ENCODE data around the gene ZNF106. TPM values are rescaled to one million over a fixed set of nuclear protein-coding genes. Genes with fewer than 3 reads are reported as not detected.

Gene ZNF106
- total RNA-seq, 1 experiment from 2014 or later = 58.2 TPM

DNA sequence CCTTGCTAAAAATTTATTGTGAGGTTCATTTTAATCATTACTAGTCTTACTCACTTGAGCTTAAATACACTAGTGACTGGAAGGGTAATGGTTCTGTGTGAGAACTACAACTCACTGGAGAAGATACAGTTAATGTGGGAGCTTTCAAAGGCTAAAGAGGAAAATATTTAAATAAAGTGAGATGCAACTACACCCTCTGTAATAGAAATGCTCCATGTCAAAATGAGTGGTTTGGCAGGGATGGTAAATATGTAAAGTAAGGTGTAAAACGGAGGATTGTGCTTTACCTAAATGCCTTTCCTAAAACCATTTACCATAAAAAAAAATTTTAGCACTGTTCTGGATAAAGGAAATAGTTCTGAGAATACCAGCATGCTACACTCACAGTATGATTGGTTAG lies 42.3 kb upstream of the ZNF106 start:
- no peak for TF ChIP-seq E2F1 (CRISPR knock-in tag; IDR thresholded peaks at IDR 0.05)
- TF ChIP-seq CDX4 (CRISPR knock-in tag; IDR thresholded peaks at IDR 0.05; ENCODE audit: borderline replicate concordance) = no peak
- no peak for TF ChIP-seq RELA (CRISPR knock-in tag; IDR thresholded peaks at IDR 0.05; ENCODE audit: borderline replicate concordance)
- no peak for TF ChIP-seq PRDM15 (CRISPR knock-in tag; IDR thresholded peaks at IDR 0.05)
- no peak for TF ChIP-seq OVOL2 (CRISPR knock-in tag; IDR thresholded peaks at IDR 0.05; ENCODE audit: borderline replicate concordance)
- TF ChIP-seq ATF1 (CRISPR knock-in tag; IDR thresholded peaks at IDR 0.05) = no peak
- TF ChIP-seq GABPB1 (CRISPR knock-in tag; IDR thresholded peaks at IDR 0.05) = no peak
- TF ChIP-seq, protein P1, sequence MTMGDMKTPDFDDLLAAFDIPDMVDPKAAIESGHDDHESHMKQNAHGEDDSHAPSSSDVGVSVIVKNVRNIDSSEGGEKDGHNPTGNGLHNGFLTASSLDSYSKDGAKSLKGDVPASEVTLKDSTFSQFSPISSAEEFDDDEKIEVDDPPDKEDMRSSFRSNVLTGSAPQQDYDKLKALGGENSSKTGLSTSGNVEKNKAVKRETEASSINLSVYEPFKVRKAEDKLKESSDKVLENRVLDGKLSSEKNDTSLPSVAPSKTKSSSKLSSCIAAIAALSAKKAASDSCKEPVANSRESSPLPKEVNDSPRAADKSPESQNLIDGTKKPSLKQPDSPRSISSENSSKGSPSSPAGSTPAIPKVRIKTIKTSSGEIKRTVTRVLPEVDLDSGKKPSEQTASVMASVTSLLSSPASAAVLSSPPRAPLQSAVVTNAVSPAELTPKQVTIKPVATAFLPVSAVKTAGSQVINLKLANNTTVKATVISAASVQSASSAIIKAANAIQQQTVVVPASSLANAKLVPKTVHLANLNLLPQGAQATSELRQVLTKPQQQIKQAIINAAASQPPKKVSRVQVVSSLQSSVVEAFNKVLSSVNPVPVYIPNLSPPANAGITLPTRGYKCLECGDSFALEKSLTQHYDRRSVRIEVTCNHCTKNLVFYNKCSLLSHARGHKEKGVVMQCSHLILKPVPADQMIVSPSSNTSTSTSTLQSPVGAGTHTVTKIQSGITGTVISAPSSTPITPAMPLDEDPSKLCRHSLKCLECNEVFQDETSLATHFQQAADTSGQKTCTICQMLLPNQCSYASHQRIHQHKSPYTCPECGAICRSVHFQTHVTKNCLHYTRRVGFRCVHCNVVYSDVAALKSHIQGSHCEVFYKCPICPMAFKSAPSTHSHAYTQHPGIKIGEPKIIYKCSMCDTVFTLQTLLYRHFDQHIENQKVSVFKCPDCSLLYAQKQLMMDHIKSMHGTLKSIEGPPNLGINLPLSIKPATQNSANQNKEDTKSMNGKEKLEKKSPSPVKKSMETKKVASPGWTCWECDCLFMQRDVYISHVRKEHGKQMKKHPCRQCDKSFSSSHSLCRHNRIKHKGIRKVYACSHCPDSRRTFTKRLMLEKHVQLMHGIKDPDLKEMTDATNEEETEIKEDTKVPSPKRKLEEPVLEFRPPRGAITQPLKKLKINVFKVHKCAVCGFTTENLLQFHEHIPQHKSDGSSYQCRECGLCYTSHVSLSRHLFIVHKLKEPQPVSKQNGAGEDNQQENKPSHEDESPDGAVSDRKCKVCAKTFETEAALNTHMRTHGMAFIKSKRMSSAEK (CRISPR knock-in tag; IDR thresholded peaks at IDR 0.05; ENCODE audit: borderline replicate concordance) = no peak
- TF ChIP-seq FOXK1 (CRISPR knock-in tag; IDR thresholded peaks at IDR 0.05) = no peak
- no peak for TF ChIP-seq ZBTB43 (CRISPR knock-in tag; IDR thresholded peaks at IDR 0.05)
- TF ChIP-seq GRHL2 (CRISPR knock-in tag; IDR thresholded peaks at IDR 0.05; ENCODE audit: insufficient replicate concordance, severe bottlenecking) = no peak
- TF ChIP-seq, protein P2, sequence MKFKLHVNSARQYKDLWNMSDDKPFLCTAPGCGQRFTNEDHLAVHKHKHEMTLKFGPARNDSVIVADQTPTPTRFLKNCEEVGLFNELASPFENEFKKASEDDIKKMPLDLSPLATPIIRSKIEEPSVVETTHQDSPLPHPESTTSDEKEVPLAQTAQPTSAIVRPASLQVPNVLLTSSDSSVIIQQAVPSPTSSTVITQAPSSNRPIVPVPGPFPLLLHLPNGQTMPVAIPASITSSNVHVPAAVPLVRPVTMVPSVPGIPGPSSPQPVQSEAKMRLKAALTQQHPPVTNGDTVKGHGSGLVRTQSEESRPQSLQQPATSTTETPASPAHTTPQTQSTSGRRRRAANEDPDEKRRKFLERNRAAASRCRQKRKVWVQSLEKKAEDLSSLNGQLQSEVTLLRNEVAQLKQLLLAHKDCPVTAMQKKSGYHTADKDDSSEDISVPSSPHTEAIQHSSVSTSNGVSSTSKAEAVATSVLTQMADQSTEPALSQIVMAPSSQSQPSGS (CRISPR knock-in tag; IDR thresholded peaks at IDR 0.05; ENCODE audit: borderline replicate concordance, low read depth) = no peak
- no peak for TF ChIP-seq JAZF1 (CRISPR knock-in tag; IDR thresholded peaks at IDR 0.05)
- no peak for TF ChIP-seq TEAD4 (CRISPR knock-in tag; IDR thresholded peaks at IDR 0.05)
- Mint-ChIP-seq H3K4me1 (no peaks in the 10 kb centered on the region), H3K36me3 (peaks cover 31% of the 10 kb centered on the region), H3K4me3 (no peak overlapping the region), H3K27ac (no peak overlapping the region), H3K9me3 (no peaks in the 10 kb centered on the region), H3K27me3 (ENCODE audit: low read depth) (no peaks in the 10 kb centered on the region)
- ChIA-PET POLR2A (no interaction called here), CTCF (no interaction called here)
- DNase-seq (ENCODE audit: low spot score) (no peak), ATAC-seq (no peak)
